HG03520 (cell line): ENCODE measurements around the gene ORAI1.
"Not testable (repeated sequence)": the region's sequence is repeated elsewhere in the genome, so short reads cannot be mapped to it uniquely, and the experiment has no call there.

Experiments used
- ATAC-seq: cut with Tn5 transposase; IDR thresholded peaks from one replicate; pipeline ENCODE4 v1.9.1; 2021; ENCODE audit warnings: mild to moderate bottlenecking, moderate library complexity; ENCODE audit not compliant: unreplicated experiment

Gene ORAI1

DNA sequence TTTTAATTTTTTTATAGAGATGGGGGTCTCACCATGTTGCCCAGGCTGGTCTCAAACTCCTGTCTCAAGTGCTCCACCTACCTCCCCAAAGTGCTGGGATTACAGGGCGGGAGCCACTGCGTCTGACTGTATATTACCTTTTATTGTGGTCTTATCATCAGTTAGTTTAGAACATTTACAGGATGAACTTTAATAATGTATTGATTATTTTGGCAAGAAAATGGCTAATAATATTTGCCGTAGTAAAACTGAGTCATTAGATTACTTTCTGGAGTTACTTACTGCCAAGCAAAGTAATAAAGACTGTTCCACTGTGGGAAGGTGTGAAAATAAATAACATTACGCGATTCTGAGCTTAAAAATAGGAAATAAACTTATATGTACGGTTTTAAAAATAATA lies 23.6 kb upstream of the ORAI1 start:
- ATAC-seq, result no peak

DNA sequence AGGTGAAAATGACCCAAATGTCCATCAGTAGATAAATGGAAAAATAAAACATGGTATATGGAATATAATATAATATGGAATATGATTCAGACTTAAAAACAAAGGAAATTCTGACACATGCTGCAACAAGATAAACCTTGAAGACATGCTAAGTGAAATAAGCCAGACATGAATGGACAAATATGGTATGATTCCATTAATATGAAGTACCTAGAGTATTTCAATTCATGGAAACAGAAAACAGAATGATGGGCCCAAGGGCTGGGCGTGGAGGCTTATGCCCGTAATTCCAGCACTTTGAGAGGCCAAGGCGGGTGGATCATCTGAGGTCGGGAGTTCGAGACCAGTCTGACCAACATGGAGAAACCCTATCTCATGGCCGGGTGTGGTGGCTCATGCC lies 22.7 kb upstream of the ORAI1 start:
- ATAC-seq, result no peak

DNA sequence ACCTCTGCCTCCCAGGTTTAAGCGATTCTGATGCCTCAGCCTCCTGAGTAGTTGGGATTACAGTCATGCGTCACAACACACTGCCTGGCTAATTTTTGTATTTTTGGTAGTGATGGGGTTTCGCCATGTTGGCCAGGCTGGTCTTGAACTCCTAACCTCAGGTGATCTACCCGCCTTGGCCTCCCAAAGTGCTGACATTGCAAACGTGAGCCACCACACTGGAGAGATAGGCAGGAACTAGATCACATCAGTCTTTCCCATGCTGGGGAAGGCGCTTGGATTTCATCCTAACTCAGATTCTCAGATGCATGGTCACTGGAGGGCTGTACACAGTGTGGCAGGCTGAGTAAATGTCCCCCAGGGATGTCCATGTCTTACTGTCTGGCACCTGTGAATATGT lies 18.0 kb upstream of the ORAI1 start:
- ATAC-seq, result no peak

DNA sequence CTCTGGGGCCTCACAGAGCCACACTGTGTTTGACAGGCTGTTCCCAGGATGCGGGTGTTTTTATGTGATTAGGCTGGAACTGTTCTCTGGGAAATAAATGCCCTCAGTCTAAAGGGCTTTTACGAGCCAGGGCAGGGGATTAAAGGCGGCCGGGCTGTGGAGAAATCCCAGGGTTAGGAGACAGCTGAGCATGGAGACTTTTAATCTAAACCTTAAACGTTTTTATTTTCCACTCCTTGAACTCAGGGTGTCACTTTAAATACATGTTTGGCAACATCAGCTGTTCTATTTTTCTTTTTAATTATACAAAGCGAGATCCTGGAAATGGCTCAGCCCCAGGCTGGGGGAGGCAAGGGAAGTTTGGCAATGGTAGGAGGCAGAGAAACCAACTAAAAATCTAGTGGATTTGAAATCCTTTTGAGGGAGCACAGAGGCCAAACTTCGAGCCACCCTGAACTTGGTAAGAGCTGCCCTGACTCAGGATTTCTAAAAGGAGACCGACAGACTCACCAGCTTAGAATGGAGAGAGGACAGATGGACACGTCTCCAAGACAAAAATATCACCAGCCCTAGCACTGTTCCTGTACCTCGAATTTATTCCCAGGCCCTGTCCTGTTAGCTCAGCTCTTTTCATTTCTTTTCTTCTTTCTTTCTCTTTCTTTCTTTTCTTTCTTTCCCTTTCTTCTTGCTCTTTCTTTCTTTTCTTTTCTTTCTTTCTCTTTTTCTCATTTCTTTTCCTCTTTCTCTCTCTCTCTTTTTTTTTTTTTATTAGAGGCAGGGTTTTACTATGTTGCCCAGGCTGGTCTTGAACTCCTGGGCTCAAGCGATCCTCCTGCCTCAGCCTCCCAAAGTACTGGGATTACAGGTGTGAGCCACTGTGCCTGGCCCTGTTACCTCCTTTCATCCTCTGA lies 15.8 kb upstream of the ORAI1 start:
- ATAC-seq, result no peak

DNA sequence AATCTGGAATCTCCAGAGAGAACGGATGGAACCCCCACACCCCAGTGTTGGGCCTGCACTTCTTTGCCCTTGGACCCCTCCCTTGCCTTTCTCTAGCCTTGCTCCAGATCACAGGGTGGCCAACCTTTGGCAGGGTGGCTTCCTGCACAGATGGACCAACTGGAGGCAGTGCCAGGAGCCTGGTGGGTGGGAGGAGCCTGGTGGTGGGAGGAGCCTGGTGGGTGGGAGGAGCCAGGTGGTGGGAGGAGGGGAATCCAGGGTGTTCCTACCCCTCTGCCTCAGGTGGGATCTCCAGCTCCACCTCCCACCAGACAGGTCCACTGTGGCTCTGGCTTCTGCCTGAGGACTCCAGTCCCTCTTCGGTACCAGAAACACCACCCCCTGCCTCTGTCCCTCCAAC lies 15.0 kb upstream of the ORAI1 start:
- no peak for ATAC-seq

DNA sequence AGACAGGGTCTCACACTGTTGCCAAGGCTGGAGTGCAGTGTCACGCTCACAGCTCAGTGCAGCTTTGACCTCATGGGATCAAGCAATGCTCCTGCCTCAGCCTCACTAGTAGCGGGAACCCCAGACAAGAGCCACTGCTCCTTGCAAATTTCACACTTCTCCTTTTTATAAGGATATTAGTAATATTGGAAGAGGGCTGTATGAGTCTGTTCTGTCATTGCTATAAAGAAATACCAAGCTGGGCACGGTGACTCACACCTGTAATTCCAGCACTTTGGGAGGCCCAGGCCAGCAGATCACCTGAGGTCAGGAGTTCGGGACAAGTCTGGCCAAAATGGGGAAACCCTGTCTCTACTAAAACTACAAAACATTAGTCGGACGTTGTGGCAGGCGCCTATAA lies 12.9 kb upstream of the ORAI1 start:
- no peak for ATAC-seq

- ATAC-seq, result no peak
Measured at GRCh38 chr12:121614872-121615467, 11.4 kb upstream of the ORAI1 start.

GRCh38 chr12:121618659-121619233 lies 7.6 kb upstream of the ORAI1 start:
- ATAC-seq, result no peak

DNA sequence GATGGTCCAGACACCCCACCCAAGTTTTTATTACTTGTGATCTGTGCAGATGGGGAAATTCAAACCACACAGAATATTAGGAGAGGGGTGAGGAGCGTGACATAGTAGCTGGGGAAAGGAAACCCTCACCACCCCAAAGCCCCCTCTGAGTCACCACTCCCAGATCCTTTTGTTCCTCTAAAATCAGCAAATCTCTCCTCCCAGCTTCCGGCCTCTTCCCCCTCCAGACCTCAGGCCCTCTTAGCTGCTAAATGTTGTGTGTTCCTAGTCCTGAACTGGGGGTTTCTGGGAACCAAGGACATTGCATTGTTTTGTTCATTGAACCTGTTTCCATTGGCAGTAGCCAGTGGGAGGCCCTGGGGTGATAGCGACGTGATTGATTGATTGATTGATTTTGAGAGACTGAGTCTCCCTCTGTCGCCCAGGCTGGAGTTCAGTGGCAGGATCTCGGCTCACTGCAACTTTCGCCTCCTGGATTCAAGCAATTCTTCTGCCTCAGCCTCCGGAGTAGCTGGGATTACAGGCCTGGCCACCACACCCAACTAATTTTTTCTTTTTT lies 5.9 kb upstream of the ORAI1 start:
- ATAC-seq, result no peak

GRCh38 chr12:121626853-121627640 lies 717 bp downstream of the ORAI1 start:
- peak; percentile 24 for ATAC-seq

GRCh38 chr12:121628037-121628436 lies 1.7 kb downstream of the ORAI1 start:
- ATAC-seq, result no peak

DNA sequence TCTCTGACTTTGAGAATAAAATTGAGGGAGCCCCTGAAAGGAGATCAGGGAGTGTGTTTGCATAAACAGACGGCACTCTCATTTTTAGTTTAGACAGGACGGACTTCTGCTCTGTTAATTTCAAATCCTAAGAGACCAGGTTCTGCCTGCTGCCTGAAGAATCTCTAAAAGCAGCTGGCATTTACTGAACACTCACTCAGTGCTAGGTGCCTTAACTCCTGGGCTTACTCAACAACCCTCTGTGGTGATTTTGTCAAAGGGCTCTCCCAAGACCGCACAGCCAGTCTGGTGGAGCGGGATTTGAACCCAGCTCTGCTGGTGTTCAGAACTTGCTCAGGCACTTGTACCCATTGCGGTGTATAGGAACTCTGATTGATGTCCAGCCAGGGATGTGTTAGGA lies 2.2 kb downstream of the ORAI1 start:
- no peak for ATAC-seq

DNA sequence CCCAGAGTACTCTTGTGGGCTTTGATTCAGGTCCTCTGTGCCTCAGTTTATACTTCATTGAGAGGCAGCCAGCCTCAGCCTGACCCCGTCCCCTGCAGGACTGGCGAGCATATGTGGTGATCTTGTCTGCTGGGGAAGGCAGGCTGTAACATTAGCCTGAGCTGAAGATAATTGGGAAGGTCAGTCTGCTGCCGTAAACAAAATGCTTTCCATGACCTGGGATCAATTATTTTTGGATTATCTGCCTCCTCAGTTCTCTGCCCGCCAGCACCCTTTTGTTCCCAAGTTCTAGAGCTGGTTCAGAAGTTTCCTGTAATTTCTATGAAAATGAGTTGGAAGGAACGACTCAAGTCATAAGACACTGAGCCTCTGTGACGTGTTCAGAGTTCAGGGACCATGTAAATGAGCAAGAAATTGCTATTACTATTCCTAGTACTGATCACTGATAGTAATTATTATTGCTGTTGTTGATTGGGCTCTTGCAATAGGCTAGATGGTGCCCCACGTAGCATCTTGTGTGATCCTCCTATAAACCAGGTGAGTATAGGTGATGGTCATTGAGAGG lies 4.5 kb downstream of the ORAI1 start:
- no peak for ATAC-seq

DNA sequence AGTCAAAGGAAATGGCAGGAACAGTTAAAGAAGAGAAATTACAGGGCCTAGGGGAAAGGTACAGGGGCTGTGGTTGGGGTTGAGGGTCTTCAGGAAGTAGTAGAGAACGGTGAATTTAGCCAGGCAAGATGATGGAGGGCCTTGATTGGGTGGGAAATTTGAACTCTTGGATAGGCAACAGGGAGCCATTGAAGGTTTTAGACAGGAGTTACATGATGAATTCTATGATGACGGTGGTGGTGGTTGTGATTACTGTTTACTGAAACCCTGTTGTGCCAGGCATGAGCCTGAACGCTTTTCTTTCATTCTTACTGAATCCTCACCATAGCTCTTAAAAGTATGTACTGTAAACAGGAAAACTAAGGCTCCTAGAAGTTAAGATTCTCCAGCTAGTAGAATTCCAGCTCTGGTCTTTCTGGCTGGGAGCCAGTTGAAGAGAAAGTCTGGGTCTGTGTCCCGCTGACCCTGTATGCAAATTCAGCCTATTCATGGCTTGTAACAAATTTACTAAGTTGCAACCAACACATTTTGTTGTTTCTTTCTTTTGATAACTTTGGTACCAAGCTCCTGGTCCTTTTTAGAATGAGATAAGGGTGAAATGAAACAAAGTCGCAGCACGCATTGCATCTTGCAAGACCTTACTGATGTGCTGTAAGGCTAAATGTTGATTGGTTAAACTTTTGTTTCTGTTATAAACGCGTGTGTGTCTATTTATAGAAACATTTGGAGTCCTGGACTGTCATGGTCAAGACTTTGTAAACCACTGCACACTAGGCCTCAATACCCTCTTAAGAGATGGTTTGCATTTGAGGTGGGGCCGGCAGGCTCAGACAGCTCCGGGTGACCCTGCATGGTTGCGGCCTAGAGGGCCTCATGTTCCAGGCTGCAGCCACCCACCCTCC lies 6.0 kb downstream of the ORAI1 start:
- ATAC-seq, result no peak

DNA sequence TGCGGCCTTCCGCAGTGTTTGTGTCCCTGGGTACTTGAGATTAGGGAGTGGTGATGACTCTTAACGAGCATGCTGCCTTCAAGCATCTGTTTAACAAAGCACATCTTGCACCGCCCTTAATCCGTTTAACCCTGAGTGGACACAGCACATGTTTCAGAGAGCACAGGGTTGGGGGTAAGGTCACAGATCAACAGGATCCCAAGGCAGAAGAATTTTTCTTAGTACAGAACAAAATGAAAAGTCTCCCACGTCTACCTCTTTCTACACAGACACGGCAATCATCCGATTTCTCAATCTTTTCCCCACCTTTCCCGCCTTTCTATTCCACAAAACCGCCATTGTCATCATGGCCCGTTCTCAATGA lies 7.5 kb downstream of the ORAI1 start:
- not testable (repeated sequence) for ATAC-seq

- ATAC-seq, result no peak
Measured at GRCh38 chr12:121634836-121635235, 8.5 kb downstream of the ORAI1 start.

DNA sequence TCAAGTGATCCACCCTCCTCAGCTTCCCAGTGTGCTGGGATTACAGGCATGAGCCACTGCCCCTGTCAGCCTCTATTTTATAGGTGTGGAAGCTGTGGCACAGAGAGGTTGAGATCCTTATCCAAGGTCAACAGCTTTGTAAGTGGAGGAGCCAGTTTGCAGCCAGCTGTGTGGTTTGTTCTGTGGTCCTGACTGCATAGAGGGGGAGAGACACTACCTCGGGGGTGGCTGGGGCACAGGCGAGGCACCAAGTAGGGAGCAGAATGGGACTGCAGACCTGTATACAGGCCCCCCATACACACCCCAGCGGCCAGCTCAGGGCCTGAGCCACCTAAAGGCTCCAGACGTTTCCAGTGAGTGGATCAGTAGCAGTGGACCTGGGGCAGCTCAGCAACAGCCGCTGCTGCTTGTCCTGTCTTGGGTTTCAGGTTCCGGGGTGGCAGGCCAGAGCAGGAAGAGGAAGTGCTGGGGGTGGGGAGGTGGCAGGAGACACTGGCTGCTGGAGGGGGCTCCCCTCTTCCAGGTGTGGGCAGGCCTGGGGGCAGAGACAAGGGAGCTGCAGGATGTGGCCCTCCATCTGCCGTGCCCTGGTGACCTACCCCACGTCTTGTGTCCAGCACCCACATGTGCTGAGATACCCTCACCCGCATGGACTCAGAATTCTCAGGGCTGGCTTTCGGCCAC lies 11.0 kb downstream of the ORAI1 start:
- no peak for ATAC-seq

DNA sequence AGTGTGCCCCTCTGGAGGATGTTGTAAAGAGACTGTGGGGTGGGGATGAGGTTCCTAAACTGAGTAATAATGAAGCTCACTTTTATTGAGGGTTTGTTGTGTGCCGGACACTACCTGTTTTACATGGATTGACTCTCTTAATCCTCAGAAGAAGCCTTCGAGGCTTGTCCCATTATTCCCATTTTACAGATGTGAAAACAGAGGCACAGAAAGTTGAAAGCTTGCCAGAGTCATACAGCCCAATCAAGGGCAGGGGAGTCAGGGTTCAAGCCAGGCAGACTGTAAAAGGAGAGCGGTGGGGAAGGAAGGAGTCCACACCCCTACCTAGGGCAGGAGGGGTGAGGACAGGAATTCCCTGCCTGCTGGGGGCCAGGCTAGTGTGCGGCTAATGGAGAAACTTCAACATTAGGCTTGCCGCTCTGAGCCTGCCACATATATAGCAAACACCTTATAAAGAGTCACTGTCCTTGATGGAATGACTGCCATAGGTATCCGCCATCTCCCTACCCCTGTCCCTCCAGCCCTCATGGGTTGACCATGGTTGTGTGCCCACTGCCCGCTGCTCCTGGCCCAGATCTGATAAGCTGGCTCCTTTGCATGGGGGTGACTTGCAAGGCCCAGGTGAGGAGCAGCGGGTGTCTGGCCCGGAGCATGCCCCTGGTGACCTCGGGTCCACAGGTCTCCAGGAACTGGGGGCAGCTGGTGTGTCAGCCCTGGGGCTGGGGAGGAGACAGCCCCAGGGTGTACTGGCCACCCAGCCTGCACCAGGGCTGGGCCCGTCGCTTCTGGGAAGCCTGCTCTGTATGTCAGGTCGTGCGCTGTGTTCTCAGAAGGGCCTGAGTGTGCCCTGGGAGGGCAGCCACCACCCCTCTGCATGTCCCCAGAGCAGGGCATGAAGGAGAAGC lies 12.2 kb downstream of the ORAI1 start:
- ATAC-seq, result no peak
